SK-N-SH treated with all-trans-retinoic acid at 6 μM for 48 hours (cell line): ENCODE data around the gene ZMYND8.

ENCODE experiments used
- ATAC-seq: fragments of 200-7000 bp; cut with Tn5 transposase; 3 replicates; pipeline ENCODE4 v1.9.1; 2020; ENCODE audit warnings: mild to moderate bottlenecking, moderate library complexity
- ARNTL ChIP-seq: fragments of 450-650 bp; formaldehyde crosslinking; IDR thresholded peaks from 2 replicates; pipeline ENCODE4 v1.5.0; 2020; ENCODE audit warnings: low read depth, mild to moderate bottlenecking, moderate library complexity, borderline replicate concordance
- BACH2 ChIP-seq: fragments of 250-450 bp; sonication (Bioruptor Pico); IDR thresholded peaks from 2 replicates; pipeline ENCODE4 v1.9.0; 2021; ENCODE audit warnings: mild to moderate bottlenecking, borderline replicate concordance
- CSRNP3 ChIP-seq: fragments of 250-450 bp; sonication (Bioruptor Pico); IDR thresholded peaks from 2 replicates; pipeline ENCODE4 v1.5.1; 2021; ENCODE audit warnings: mild to moderate bottlenecking, moderate library complexity
- ESRRG ChIP-seq: fragments of 250-450 bp; sonication (Bioruptor Pico); IDR thresholded peaks from 2 replicates; pipeline ENCODE4 v1.6.1; 2021; ENCODE audit warnings: mild to moderate bottlenecking
- GLIS3 ChIP-seq: fragments of 250-450 bp; sonication (Bioruptor Pico); IDR thresholded peaks from 2 replicates; pipeline ENCODE4 v1.5.0; 2020; ENCODE audit warnings: mild to moderate bottlenecking, moderate library complexity
- PATZ1 ChIP-seq: fragments of 250-450 bp; sonication (Bioruptor Pico); IDR thresholded peaks from 2 replicates; pipeline ENCODE4 v1.8.0; 2020; ENCODE audit warnings: mild to moderate bottlenecking, moderate library complexity, borderline replicate concordance
- PPARA ChIP-seq: fragments of 250-450 bp; sonication (Bioruptor Pico); IDR thresholded peaks from 2 replicates; pipeline ENCODE4 v1.5.0; 2020; ENCODE audit warnings: mild to moderate bottlenecking, borderline replicate concordance
- RARB ChIP-seq: fragments of 250-450 bp; sonication (Bioruptor Pico); IDR thresholded peaks from 2 replicates; pipeline ENCODE4 v1.8.0; 2021; ENCODE audit warnings: mild to moderate bottlenecking, moderate library complexity
- TCF4 ChIP-seq: fragments of 250-450 bp; sonication (Bioruptor Pico); IDR thresholded peaks from 2 replicates; pipeline ENCODE4 v1.8.0; 2021; ENCODE audit warnings: mild to moderate bottlenecking, moderate library complexity, borderline replicate concordance
- TOX ChIP-seq: fragments of 250-450 bp; sonication (Bioruptor Pico); IDR thresholded peaks from 2 replicates; pipeline ENCODE4 v1.8.0; 2021; ENCODE audit warnings: mild to moderate bottlenecking, moderate library complexity, borderline replicate concordance
- ZC3H10 ChIP-seq: fragments of 250-450 bp; sonication (Bioruptor Pico); IDR thresholded peaks from 2 replicates; pipeline ENCODE4 v1.5.1; 2021; ENCODE audit warnings: mild to moderate bottlenecking, moderate library complexity
- ZFP30 ChIP-seq: fragments of 450-650 bp; formaldehyde crosslinking; IDR thresholded peaks from 2 replicates; pipeline ENCODE4 v1.5.0; 2022; ENCODE audit warnings: mild to moderate bottlenecking, moderate library complexity
- ZNF565 ChIP-seq: fragments of 450-650 bp; formaldehyde crosslinking; conservative IDR thresholded peaks from 2 replicates; pipeline ENCODE4 v1.5.0; 2020; ENCODE audit warnings: low read depth, mild to moderate bottlenecking, moderate library complexity
- ZNF8 ChIP-seq: fragments of 450-650 bp; formaldehyde crosslinking; IDR thresholded peaks from 2 replicates; pipeline ENCODE4 v1.5.0; 2020; ENCODE audit warnings: mild to moderate bottlenecking, moderate library complexity
- TF ChIP-seq, protein P1 (sequence below): fragments of 250-450 bp; sonication (Bioruptor Pico); IDR thresholded peaks from 2 replicates; pipeline ENCODE4 v1.5.1; 2020; ENCODE audit warnings: low read depth, mild to moderate bottlenecking, moderate library complexity
- TF ChIP-seq, protein P2 (sequence below): fragments of 250-450 bp; sonication (Bioruptor Pico); IDR thresholded peaks from 2 replicates; pipeline ENCODE4 v1.5.0; 2020; ENCODE audit warnings: mild to moderate bottlenecking, moderate library complexity

The ZMYND8 gene

DNA sequence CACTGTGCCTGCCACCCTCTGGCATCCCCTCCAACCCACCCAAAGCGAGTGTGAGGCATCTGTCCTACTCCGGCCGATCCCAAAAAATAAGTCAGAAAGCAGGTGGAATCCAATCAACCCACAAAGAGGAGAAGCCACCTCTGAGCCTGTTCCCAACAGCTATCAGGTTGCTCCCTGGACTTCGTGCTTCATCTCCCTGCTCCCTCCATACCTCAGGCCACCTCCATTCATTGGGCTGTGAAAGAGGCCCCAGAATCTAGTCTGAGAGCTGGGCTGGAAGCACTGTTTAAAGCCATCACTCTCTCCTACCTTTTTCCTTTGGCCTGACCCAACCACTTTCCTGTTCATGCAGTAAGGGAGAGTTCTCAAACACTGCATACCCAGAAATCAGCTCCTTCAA lies 106.1 kb downstream of the ZMYND8 start (continued):
- TF ChIP-seq PATZ1, result no peak

DNA sequence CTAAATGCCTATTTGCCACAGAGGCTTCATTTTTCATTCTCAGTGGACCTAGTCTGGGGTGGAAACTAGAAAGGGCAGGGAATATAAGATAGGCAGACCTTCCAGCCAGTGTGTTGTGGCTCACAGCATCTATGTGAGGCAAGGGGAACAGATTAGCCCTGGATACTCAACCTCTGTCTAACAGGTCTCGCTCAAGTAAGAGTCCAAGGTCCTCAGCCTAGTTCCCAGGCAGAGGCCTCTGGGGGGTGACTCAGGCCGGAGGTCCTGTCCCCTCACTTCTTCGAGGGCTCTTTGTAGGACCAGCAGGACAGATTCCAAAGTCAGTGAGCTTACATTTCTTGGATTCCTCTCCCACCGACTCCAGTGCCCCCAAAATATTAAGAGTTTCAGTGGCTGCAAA lies 106.6 kb downstream of the ZMYND8 start:
- ATAC-seq, result no peak
- TF ChIP-seq, protein P1, sequence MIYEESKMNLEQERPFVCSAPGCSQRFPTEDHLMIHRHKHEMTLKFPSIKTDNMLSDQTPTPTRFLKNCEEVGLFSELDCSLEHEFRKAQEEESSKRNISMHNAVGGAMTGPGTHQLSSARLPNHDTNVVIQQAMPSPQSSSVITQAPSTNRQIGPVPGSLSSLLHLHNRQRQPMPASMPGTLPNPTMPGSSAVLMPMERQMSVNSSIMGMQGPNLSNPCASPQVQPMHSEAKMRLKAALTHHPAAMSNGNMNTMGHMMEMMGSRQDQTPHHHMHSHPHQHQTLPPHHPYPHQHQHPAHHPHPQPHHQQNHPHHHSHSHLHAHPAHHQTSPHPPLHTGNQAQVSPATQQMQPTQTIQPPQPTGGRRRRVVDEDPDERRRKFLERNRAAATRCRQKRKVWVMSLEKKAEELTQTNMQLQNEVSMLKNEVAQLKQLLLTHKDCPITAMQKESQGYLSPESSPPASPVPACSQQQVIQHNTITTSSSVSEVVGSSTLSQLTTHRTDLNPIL, result no peak
- TF ChIP-seq TCF4, result no peak
- TF ChIP-seq ARNTL, result no peak
- no peak for TF ChIP-seq GLIS3 (CRISPR knock-in tag)
- TF ChIP-seq ZNF565 (CRISPR knock-in tag), result no peak
- TF ChIP-seq CSRNP3, result no peak
- TF ChIP-seq BACH2 (CRISPR knock-in tag), result no peak
- TF ChIP-seq PPARA (CRISPR knock-in tag), result no peak

DNA sequence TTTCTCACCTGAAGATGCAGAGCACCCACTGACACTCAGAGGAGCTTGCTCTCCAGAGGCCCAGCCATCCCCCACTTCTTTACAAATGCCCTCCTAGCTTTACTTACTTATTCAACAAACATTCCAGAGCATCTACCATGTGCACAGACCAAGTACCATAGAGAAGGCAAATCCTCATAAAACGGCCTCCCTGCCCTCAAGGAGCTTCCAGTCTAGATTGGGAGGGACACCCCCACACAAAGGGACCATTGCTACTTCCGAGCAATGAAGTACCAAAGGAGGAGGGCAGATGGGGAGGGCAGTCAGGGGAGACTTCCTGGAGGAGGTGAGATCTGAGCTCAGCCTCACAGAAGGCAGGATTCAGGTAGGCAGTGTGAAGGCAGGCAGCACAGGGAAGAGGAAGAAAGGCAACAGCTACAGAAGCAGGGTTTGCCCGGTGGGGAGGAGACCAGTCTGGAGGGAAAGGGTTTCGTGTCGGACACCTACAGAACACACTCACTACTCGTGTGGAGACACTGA lies 108.0 kb downstream of the ZMYND8 start:
- TF ChIP-seq ZC3H10 (CRISPR knock-in tag), result no peak
- TF ChIP-seq CSRNP3, result no peak
- TF ChIP-seq GLIS3 (CRISPR knock-in tag), result no peak
- TF ChIP-seq PATZ1, result no peak
- TF ChIP-seq, protein P1, result no peak
- no peak for TF ChIP-seq RARB
- no peak for ATAC-seq

DNA sequence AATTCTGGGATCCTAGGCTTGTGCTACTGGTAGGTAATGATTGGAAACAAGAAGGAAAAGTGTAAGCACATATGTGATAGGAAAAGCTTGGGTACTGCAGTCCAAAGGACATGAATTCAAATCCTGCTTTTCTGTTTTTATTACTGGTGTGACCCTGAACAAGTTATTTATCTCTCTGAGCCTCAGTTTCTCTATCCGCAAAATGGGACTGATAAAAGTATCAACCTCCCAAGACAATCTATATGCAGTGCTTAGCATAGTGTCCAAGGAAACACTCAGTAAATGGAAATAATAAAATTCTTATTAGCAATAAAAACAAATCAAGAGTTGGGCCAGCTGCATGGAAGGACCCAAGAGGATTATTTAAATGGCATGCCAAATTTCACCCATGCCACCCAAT lies 108.5 kb downstream of the ZMYND8 start:
- TF ChIP-seq, protein P1, result no peak
- TF ChIP-seq TOX (CRISPR knock-in tag), result no peak
- TF ChIP-seq RARB, result no peak
- TF ChIP-seq ZFP30, result no peak
- no peak for TF ChIP-seq ESRRG (CRISPR knock-in tag)
- TF ChIP-seq, protein P2, sequence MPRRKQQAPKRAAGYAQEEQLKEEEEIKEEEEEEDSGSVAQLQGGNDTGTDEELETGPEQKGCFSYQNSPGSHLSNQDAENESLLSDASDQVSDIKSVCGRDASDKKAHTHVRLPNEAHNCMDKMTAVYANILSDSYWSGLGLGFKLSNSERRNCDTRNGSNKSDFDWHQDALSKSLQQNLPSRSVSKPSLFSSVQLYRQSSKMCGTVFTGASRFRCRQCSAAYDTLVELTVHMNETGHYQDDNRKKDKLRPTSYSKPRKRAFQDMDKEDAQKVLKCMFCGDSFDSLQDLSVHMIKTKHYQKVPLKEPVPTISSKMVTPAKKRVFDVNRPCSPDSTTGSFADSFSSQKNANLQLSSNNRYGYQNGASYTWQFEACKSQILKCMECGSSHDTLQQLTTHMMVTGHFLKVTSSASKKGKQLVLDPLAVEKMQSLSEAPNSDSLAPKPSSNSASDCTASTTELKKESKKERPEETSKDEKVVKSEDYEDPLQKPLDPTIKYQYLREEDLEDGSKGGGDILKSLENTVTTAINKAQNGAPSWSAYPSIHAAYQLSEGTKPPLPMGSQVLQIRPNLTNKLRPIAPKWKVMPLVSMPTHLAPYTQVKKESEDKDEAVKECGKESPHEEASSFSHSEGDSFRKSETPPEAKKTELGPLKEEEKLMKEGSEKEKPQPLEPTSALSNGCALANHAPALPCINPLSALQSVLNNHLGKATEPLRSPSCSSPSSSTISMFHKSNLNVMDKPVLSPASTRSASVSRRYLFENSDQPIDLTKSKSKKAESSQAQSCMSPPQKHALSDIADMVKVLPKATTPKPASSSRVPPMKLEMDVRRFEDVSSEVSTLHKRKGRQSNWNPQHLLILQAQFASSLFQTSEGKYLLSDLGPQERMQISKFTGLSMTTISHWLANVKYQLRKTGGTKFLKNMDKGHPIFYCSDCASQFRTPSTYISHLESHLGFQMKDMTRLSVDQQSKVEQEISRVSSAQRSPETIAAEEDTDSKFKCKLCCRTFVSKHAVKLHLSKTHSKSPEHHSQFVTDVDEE, result no peak
- no peak for TF ChIP-seq ZNF8 (CRISPR knock-in tag)
- TF ChIP-seq BACH2 (CRISPR knock-in tag), result no peak
- no peak for ATAC-seq
